Measurements from ENCODE around the gene PNPLA2.

The PNPLA2 gene

DNA sequence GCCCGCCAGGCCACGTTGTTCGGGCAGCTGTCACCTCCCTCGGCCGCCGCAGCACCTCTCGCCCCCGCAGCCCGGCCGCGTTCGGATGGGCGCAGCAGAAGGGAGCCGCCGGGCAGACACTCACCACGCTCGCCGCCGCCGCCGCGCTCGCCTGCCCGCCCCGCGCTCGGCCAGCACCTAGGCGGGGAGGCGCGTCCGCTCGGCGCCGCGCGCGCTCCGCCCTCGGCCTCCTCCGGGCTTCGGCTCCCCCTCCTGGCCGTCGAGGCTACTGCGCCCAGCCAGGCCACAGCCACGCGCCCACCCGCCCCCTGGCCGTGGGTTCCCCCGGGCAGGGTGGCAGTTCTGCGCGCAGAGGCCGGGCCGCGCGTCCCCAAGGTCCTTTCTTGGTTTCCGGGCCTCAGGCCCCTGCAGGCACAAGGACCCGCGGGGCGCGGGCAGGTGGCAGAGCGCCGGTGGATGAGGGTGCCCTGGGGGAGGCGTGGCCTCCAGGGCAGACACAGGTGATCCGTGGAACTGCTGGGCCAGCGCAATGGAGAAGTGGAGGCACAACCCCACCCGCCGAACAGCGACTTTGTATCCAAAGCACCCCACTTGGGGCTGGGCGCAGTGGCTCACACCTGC, 20.5 kb upstream of the PNPLA2 start, which contains the start of gene SLC25A22:
SLC25A22 (minus strand) TSS at position 189 of the 621 bp plus-strand sequence. CDS start 3,275 bp downstream, outside the sequence.
- peak; percentile 86 for DNase-seq (ENCODE audit: low read depth)

DNA sequence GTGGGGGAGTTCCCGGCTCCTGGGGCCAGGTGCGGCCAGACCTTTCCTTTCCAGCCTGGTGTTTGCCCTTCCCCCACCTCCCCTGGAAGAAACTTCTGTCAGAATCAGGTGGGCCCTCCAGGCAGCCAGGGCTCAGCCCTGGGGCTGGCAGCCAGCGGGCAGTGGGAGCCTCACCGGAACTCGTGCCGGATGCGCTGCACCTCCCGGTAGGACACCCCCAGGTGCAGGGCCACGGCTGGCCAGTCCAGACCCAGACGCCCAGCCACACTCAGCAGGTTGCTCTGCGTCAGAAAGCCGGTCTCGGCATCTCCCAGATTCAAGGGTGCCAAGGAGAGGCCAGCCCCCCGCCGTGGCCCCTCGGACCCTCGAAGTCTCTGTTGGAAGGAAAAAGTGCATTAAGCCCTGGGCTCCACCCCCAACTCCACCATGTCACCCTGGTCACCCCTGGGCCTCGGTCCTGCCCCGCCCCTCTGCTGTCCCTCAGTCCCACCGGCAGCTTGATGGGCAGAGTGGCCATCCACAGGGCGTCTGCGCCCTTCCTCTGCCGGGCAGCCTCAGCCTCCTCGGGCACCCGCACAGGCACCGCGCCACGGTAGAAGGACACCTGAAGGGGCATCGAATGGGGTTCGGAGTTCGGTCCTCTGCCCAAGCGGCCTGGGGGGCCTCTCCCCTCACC, 18.9 kb upstream of the PNPLA2 start:
- DNase-seq (ENCODE audit: low read depth), result no peak

DNA sequence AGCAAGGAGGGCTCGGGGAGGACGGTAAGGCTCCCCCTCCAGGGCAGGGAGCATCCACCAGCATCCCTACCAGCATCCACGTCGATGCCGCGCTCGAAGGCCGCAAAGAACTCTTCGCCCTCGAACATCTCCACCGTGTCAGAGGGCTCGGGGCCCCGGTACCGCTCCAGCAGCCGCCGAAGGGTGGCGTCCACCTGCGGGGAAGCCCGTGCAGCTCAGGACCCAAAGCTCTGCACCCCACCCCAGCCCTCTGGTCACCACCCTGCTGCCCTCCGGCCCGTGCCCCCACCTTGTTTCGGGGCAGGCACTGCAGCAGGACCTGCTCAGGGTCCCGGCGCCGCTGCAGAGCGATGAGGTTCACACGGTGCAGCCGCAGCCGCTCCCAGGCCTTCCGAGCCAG, 18.2 kb upstream of the PNPLA2 start:
- DNase-seq (ENCODE audit: low read depth), result no peak

DNA sequence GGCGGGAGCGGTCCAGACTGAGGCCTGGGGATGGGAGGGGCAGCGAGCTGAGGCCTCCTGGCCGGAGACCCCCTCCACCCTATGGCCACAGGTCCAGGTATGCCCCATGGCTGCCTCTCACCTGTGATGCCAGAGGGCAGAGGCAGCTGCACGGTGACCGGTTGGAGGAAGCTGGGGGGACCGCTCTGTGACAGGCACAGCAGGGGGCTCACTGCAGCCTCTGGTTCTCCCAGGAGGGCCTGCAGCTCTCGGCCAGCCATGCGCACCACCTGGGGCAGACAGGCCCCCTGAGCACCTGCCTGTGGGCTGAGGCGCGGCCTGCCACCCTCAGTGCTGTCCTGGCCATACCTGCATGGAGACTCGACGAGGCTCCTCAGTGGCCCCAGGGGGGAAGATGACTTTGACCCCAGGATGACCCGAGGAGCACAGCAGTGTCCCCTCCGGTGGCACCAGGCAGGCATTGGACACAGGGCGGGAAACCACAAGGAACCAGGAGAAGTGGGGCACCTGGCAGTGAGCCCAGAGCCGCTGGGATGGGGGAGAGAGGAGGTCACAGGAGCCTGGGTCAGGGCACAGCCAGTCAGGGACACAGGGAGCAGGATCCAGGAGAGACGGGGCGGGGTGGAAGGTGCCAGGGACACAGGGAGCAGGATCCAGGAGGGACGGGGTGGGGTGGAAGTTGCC, 17.5 kb upstream of the PNPLA2 start:
- no peak for DNase-seq (ENCODE audit: low read depth)

DNA sequence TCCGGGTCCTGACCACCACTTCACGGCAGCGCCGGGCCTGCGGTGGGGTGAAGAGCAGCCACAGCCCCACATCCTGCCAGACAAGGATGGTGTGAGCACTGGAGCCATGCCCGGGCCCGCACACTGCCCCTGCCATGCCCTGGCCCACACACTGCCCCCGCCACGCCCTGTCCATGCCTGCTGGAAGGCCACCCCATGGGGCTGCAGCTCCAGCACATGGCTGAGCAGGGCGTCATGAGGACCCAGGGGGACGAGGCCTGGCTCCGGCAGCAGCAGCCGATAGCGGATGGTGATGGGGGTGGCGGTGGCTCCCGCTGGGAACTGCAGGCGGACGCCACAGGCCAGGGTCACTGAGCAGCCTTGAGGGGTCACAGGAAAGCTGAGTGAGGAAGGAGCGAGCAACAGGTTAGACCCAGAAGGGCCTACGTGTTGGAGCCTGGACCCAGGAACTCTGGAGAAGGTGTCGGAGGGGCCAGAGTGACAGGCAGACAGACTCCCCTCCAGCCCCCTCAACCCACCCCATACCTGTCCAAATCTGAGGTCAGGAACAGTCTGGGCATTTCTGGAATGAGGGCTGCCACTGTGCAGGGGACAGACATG, 16.6 kb upstream of the PNPLA2 start:
- DNase-seq (ENCODE audit: low read depth), result no peak

DNA sequence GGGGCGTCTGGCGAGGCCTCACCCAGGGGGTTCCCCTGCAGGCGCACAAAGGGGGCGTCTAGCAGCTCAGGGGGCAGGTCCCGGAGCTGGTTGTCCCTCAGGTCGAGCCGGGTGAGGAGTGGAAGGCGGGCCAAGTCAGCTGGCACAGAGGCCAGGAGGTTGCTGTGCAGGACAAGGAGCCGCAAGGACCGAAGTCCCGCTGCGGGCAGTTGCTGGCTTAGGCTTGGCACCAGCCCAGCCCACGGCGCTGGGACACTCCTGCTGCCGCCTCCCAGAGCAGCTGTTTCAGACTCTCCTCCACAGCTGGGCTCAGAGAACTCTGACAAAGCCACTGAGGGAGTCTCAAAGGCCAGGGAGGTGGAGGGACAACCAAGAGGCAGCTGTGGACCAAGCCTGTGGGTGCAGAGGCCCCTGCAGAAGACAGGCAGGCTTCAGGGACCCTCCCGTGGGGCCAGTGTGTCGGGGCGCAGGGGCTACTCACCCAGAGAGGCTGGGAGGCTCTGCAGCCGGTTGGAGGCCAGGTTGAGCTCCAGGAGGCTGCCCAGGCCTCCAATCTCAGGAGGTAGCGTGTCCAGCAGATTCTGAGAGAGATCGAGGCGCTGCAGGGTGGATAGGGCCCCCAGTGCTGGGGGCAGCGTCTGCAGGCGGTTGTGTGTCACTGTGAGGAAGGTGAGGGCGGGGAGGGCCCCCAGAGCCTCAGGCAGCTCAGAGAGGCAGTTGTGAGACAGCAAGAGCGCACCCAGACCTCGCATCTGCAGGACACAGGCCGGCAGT, 15.8 kb upstream of the PNPLA2 start:
- DNase-seq (ENCODE audit: low read depth), result no peak

DNA sequence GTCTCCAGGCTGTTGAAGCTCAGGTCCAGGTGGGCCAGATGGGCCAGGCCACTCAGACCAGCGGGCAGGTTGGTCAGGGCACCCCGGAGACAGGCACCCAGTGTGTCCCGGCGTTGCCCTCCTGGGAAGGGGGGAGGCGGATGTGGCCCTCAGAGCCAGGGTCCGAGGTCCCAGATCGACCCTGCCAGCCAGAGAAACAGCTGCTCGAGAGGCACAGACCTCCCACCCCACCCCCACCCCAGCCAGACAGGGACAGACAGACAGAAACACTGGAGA, 15.3 kb upstream of the PNPLA2 start:
- DNase-seq (ENCODE audit: low read depth), result no peak

DNA sequence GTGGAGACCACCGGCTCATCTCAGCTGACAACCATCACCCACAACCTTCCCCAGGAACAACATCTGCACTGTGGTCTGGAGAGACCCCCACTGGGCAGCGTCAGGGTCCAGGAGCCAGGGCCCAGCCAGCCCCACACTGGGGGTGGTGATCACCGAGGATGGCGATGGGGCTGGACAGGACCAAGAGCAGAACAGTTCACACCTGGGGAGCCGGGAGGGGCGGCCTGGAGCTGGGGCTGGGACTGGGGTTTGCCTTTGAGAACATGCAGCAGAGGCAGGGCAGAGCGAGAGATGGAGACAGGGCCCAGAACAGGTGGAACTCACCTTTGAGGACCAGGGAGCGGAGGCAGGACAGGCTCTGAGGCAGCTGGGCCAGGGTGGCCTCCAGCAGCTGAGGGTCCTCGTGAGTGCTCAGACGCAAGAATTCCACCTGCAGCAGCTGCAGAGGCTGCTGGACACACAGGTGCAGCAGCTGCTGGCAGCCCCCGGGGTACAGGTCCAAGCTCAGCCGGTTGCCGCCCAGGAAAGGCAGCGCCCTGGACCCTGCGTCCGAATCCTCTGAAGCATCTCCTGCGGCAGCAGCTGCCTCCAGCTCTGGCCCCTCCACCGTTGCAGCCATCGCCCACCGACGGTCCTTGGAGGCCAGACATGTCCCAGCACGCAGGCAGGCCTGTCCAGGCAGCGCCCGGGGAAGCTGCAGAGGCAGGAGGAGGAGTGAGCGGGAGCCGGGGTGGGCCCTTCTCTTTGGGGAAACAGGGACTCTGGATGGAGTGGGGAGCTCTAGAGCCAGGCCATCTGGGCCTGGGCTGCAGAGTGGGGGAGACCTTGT, 14.7 kb upstream of the PNPLA2 start:
- no peak for DNase-seq (ENCODE audit: low read depth)

DNA sequence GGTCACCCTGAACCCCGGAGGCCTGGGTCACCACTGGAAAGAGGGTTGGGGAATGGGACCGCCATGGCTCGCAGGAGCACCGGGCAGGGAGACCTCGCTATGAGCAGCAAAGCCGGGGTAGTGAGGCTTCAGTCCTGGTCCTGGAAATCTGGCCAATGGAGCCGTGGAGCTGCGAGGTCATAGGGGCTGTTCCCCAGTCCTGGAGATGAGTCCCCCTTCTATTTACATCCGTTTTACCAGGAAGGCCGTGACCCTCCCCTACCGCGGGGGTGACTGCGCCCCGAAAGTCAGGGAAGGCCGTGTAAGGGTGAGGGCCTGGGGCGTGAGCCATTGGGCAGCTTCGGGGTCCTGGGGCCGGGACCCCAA, 14.1 kb upstream of the PNPLA2 start:
- no peak for DNase-seq (ENCODE audit: low read depth)

DNA sequence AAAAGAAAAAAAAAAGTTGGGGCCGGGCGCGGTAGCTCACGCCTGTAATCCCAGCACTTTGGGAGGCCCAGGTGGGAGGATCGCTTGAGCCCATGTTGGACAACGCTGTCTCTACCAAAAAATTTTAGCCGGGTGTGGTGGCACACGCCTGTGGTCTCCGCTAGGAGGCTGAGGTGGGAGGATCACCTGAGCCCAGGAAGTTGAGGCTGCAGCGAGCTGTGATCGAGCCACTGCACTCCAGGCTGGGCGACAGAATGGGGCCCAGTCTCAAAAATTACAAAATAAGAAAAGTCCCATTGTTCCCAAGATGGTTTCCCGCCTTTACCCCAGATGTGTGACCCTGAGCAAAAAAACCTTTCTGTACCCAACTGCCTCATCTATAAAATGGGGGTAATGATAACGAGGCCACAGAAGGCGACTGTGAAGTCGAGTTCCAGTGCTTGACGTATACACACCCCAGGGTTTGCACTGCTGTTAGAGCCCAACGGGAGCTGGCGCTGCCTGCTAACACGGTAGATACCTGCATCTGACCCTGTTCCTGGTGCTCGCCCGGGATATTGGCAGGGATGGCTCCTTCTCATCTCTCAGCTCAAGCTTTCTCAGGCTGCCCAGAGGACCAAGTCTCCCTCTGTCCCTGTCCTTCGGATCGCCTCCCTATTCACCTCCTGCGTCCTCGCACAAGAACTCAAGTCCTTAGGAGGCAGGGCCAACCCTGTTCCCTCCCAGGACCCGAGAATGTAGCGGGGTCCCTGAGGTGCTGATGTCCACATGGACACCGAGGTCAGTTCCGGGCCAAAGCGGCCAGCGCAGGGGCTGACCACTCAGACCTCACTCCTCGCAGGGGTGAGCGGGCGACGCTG, 10.1 kb upstream of the PNPLA2 start:
- no peak for DNase-seq (ENCODE audit: low read depth)

DNA sequence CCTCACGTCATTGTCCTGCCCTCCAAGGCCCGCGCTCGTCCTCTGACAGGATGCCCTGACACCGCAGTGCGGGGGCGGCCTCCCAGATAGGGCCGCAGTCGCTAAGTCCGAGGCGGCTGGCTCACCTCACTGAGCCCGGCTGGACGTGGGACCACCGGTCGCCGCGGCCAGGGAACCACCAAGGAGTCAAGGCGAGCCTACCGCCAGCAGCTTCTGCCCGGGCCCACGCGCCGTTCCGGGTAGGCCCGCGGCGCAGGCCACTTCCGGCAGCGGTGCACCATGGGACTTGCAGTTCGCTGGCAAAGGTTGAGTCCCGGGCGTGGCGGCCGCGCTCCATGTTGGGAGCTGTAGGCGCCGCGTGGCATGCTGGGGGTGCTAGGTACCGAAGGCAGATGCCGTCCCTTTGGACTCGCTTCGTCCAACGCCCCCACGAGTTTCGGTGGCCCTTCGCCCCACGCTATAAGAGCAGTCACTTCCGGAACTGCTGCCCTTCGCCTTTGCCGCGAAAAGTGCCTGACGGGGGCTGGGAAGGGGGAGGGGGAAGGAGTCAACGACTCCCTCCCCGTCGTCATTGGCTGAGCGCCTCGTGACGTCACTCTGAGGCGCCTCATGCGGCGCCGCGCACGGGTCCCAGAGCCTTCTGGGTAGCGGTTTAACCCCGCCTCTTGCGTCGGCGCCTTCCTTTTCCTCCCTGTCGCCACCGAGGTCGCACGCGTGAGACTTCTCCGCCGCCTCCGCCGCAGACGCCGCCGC, 9.3 kb upstream of the PNPLA2 start, which contains the start of gene RPLP2:
RPLP2 (plus strand) TSS at position 681 of the 753 bp plus-strand sequence. CDS start 268 bp downstream, outside the sequence.
- DNase-seq (ENCODE audit: low read depth), result peak; percentile 97

DNA sequence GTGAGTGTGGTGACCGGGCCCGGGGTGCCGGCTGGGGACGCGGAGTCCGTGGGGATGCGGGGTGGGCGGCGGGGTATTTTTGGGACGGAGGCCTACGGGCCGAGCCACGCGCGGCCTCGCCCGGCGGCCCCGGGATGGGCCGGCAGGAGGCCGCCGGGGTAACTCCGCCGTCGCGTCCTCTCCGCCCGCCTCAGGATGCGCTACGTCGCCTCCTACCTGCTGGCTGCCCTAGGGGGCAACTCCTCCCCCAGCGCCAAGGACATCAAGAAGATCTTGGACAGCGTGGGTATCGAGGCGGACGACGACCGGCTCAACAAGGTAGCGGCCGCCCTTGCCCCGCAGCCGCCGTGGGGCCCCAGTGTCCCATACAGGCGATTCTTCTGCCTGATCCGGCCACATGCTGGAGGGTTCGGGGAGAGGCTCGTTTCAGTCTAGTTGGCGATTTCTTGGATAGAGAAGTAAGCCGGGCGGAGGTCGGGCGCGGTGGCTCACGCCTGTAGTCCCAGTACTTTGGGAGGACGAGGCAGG, 8.6 kb upstream of the PNPLA2 start:
- DNase-seq (ENCODE audit: low read depth), result no peak

DNA sequence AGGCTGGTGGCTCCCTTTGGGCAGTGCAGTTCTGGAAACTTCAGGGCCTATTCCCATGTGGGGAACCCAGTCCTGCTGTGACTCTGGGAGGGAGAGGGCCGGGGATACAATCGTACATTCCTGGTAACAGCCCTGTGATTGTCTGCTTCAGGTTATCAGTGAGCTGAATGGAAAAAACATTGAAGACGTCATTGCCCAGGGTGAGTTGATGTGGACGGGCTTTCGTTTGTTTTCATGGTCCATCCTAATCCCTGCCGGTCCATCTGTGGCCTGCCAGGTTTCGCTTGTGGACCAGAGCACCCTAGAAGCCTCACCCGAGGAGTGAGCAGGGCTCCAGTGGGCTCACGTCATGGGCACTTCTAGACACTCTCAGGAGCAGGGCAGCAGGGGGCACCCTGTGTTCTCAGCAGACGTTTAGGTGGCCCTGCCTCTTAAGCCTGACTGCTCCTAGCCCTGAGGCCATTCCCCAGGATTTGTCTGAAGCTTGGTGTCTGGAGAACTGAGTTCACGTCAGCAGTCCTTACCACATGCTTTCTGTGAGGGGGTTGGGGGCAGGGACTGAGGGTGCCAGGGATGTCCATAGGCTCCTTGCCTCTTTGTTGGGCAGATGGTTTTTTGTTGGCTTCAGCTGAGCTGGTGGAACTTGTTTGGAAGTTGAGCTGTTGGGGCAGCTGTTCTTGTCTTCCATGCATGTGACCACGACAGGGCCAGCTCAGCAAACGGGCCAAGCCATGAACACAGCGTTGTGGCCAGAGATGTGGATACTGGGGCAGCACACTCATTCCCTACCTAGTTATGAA, 7.1 kb upstream of the PNPLA2 start:
- DNase-seq (ENCODE audit: low read depth), result peak; percentile 33

DNA sequence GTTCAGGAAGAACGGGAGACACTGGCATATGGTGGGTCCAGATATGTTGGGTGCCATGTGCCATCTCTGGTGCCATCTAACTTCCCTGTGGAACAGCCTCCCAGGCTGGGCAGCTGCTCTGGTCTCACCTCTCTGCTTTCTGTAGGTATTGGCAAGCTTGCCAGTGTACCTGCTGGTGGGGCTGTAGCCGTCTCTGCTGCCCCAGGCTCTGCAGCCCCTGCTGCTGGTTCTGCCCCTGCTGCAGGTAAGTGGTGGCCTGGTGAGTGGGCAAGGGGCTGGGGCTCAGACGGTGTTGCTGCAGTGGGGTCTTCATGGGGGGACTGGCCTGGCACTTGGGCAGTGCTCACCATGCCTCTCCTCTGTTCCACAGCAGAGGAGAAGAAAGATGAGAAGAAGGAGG, 6.3 kb upstream of the PNPLA2 start:
- no peak for DNase-seq (ENCODE audit: low read depth)

DNA sequence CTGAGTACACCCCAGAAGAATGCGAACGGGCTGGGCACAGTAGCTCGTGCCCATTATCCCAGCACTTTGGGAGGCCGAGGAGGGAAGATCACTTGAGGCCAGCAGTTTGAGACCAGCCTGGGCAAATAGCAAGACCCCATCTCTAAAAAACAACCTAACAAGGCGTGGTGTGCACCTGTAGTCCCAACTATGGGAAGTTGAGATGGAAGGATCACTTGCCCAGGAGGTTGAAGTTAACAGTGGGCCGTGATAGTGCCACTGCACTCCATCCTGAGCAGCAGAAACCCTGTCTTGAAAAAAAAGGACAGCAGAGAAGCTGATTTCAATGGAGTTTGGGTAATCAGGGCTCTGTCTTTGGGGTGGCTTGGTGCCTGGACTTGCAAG, 5.7 kb upstream of the PNPLA2 start:
- no peak for DNase-seq (ENCODE audit: low read depth)

DNA sequence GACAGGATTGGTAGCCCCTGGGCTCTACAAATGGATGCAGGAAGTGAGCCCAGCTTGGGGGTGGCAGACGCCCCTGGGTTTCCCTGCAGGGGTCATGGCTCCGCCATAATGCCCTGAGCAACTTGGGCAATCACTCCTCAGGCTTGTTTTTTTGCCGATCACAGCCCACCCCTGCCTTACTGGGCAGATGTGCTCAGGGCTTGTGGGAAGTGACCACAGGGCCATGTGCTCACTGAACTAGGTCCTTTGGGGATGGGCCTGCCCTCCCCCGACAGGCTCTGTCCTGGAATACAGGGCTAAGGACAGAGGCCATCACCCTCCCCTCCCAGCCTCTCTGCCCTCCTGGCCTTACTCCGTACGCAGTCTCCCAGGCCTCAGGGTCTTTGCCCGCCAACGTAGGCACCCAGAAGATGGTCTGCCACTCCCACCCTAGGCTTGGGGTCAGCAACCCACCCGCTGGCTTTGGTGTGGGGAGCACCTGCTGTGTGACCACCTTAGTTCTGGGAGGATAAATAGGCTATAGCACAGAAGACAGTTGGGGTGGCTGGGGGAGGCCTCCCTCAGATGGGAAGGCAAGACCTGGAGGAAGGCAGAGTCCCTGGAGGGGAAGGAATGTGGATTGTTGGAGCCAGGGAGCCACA, 5.1 kb upstream of the PNPLA2 start:
- DNase-seq (ENCODE audit: low read depth), result no peak

DNA sequence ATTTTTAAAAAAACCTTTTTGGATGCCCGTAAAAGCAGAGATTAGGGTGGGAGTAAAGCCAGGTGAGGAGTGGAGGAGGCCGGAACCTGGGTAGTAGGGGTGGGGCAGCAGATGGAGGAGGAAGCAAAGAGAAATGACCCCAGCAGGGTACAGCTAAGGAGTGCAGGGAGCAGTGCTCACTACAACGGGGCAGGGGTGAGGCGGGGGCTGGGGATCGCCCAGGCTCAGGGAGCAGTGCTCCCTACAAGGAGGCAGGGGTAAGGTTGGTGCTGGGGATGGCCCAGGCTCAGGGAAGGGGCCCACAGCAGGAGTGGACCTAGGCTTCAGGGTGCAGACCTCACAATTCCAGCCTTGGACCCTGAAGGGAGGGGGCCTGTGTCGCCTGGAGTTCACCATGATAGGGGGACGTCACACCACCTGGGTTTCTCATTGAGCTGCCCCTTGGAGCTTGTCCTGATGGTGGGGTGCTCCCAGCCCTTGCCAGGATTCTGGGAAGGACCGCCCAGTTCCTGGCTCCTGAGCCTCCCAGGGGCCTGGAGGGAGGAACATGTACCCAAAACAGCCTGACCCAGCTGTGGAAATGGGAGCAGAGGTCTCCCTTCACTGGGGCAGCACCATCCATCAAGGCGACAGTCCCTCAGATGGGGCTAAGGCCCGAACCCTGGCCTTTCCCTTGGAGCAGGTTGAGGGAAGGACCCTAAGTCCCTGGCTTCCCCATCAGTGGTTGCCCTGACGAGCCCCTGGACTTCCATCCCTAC, 2.9 kb upstream of the PNPLA2 start:
- no peak for DNase-seq (ENCODE audit: low read depth)

DNA sequence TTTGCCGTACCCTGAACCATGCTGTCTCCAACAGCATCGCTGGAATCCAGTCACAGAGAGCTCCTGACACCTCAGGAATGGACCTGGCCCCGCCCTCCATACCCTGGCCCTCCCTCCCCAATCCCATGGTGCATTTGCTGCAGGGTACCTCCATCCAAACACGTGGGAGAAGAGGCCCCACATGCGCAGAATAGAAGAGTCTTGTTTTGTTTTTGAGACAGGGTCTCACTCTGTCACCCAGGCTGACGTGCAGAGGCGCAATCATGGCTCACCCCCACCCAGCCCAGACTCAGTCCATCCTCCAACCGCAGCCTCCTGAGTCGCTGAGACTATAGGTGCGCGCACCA, 2.3 kb upstream of the PNPLA2 start:
- DNase-seq (ENCODE audit: low read depth), result no peak
